Measurements from ENCODE around the gene MFAP3.

DNA sequence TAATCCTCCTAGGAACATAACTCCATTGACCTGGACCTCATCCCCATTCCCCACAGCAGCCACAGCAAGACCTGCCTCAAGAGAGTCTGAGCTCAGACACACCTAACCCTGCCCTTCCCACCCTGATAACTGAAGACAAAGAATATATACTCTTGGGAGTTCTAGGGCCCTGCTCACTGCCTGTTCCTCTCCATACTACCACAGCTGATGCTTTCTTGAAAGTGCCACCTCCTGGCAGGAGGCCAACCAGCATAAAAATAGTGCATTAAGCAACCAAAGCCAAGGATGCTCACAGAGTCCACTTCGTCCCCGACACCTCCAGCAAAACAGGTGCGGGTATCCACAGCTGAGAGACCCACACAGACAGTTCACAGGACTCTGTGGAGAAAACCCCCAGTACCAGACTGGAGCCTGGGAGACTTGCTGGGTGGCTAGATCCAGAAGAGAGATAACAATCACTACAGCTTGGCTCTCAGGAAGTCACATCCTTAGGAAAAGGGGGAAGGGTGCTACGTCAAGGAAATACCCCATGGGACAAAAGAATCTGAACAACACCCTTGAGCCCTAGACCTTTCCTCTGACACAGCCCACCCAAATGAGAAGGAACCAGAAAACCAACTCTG is 23.6 kb upstream of the MFAP3 start:
- no peak for TF ChIP-seq CTCF (IDR thresholded peaks at IDR 0.05; ENCODE audit: borderline replicate concordance, extremely low read depth, low read length, poor library complexity, severe bottlenecking)
- TF ChIP-seq EZH2 (IDR thresholded peaks at IDR 0.05; ENCODE audit: borderline replicate concordance, low read depth, low read length, severe bottlenecking): no peak
